Right hindlimb (tissue), 1 donor: ENCODE results near the gene XPNPEP1.
A peak's percentile ranks its signal among the peaks of the same experiment; 100 is the strongest.

ENCODE experiments used
- DNase-seq: peaks from one replicate; pipeline ENCODE4 v3.0.0-alpha.2; 2018

The XPNPEP1 gene

DNA sequence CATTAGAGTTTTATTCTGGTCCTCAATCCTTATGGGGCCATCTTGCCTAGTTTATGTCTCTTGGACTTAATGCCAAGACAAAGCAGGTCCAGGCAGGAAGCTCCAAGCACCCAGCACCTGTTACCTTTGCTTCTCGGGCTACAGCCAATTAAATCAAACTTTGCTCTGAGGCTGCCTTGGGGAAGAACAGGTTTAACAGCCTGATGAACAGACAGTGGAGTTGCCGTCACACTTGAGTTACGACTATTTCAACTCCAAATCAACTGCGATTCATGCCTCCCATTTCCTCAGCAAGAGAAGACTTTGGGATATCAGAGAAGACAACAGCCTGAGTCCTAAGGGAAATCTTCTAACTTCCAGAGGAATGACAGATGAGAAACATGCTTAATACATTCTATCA is 62.2 kb downstream of the XPNPEP1 start:
- no peak for DNase-seq

DNA sequence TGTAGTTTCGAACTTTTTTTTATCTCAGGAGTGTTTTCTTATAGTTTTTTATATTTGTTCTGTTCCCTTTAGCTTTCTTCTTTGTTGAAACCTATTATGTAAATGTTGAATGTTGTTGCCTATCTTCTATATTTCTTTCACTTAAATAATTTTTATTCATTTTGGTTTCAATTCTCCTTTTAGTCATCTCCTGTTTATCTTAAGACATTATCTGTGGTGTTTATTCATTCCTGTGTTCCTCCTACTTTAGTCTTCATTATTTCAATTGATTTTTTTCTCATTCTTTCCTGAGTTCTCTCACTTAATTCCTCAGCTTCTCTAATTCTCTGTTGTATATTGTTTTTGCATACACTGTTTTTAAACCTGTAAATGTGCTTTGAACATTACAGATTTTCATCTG is 64.1 kb downstream of the XPNPEP1 start:
- no peak for DNase-seq

DNA sequence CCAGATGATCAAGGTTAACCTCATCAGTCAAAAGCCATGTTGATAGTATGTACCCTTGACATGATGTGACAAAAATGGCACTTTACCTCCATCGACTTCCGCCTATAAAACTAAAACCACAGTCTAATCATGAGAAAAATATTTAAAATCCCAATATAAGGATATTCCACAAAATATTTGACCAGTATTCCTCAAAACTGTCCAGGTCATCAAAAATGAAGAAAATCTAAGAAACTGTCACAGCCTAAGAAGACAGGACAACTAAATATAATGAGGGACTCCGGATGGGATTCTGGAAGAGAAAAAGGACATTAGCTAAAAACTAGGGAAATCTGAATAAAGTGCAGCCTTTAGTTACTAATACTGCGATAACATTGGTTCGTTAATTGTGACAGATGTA is 67.6 kb downstream of the XPNPEP1 start:
- DNase-seq, result no peak

DNA sequence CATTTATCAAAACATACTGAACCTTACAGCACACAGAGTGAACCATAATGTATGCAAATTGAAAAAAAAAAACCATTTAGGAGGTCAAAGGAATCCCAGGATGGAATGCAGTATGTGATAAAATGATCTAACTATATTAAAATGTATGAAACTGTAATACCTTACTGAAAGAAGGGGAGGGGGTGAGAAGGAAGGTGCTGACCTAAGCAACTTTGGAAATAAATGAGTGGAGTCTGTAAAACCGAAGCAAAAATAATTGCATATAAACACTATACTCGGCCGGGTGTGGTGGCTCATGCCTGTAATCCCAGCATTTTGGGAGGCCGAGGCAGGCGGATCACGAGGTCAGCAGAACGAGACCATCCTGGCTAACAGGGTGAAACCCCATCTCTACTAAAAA is 69.4 kb downstream of the XPNPEP1 start:
- DNase-seq, result no peak

DNA sequence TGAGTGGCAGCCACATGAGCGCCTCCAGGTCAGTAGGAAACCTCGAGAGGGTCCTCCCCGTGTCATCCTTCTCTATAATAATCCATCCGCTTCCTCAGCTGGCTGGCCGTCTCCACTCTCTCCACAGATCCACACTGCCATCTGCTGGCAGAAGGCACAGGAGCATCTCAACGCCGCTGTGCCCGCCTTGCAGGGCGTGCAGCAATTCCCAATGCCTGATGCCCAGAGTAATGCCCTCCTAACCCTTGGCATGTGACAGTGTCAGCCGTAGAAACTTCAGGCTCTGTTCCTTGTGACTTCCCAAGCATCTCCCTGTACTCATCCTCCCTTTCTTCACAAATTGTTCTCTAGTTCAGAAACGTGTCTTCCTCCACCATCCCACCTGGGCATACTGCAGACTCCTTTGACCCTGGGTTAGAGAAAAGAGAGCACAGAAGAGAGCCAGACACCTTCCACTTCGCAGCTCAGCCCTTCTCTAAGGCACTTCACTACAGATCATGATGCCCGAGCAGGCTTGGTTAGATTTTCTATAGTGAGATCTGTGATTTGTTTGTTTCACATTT is 70.8 kb downstream of the XPNPEP1 start:
- DNase-seq, result peak; percentile 81

DNA sequence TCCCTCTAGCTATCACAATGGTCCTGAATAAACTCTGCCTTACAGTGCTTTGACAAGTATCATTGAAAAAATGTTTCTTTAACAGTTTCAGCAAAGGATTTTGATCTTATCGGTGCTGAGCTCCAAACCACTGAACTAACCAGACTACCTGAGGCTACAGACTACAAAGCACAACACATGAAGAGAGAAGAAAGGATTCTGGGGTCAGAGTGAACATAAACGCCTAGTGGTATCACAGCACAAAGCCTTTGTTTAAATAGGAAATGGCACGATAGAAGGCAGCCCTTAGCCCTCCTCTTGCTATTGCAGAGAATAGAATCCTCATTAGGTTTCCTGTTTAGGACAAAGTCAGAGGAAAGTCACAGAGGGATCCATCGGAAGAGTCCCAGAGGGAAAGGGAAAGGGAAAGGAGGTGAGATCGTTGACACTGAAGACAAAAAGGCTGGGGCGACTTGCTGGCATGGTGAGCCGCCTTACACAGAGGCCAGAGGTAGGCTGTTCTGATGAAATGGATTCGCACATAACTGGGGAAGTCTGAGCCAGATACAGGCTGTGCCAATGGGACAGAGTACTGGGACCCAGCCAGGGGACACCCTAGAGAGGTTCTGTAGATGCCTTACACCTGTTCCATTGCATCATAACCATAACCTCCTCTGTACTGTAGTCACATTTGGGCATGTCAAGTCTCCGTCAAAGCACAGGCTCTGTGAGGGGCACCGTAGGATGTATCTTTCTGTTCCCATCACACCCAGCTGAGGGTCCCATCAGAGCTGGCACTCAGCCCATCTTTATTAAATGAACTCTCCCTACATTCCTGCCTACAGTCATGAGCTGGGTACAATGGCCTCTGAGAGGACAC is 71.5 kb downstream of the XPNPEP1 start:
- no peak for DNase-seq

DNA sequence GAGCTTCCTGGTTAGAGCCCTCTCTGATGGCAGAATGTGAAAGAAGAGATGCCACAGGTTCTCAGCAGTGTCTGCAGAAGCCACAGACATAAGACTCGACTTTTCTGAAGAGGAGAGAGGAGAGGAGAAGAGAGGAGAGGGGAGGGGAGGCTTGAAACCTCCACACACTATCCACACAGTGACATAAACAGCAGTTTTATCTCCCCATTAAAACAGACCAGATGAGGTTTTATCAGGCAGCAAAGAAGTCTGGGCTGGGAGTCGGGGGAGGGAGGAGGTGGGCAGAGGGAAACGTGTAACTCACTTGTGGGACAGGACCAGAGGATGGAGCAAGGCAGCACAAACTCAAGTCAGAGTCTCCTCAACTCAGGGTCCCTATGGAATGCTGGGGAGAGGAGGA is 76.5 kb downstream of the XPNPEP1 start:
- no peak for DNase-seq

DNA sequence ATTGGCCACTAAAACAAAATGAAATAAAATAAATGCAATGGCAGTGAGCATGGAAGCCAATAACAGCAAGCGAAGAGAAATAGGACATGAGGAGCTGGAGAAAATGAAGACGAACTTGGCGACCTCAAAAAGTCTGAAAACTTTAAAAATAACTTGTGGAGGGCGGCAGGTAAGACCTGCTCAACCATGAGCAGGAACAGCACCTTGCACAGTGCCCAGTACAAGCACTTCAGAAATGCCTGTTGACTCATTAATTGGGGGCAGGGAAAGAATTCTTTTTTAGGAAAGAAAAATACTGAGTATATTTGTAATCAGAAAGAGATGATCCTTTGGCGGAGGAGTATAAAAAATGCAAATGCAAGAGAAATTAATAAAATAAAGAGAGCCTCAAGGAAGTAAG is 78.0 kb downstream of the XPNPEP1 start:
- no peak for DNase-seq

DNA sequence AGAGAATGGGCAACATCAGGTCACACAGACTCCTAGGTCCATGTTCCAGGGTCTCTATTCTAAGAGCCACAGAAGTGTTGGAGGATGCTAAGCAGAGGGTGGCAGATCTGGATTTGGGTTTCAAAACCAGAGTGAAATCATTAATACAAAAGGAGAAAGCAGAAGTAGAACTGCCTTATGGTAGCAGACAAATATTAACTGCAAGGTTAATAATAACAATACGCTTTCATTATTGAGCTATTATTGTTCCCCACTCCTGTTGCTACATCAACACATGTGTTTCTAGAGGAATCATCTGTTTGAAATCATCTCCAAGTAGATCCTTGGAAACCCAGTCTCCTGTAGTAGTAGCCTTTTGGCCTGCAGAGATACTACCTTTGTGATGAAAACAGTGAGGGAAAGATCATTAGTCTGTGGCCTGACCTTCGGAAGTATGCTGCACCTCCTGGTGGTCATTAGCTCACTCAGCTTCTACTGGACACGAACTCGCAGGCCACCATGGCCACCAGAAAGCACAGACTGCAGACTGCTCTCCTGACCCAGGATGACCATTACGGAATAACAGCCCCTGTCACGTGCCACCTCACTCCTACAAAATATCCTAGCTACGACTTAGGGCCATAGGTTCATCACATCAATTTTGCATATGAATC is 84.6 kb downstream of the XPNPEP1 start:
- no peak for DNase-seq

DNA sequence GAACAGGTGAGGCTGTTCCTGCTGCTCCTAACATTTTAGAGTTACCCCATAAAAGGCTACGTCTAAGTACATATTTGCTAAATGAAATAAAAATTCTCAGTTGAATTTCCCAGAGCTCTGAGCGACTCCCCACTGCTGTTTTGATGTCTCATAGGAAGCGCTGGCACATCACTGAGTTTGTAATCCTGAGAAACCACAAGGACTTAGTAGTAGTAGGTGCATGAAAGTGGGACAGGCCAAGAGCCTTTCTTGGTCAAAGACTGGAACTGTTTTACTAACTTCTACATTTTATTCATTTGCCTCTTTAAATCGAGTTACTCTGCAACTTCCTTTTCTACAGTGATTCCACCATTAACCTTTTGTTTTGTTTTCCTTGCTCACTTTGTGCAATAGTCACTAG is 85.9 kb downstream of the XPNPEP1 start:
- DNase-seq, result no peak

DNA sequence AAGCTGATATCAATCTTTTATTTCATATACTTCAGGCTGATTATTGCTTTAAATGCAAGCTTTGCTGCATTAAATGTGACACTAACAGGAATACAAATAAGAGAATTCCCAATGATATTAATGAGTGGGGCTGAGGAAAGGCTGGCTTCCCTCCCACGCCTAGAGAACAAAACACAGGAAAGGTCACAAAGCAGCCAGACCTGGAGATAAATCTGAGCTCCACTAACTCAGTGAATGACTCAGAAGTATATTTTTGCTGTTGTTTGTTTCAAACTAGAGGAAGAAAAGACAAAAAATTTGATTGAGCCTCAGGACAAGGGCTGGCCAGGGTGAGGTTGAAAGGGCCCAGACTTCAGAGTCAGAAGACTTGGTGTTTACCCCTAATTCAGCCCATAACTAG is 88.1 kb downstream of the XPNPEP1 start:
- no peak for DNase-seq

DNA sequence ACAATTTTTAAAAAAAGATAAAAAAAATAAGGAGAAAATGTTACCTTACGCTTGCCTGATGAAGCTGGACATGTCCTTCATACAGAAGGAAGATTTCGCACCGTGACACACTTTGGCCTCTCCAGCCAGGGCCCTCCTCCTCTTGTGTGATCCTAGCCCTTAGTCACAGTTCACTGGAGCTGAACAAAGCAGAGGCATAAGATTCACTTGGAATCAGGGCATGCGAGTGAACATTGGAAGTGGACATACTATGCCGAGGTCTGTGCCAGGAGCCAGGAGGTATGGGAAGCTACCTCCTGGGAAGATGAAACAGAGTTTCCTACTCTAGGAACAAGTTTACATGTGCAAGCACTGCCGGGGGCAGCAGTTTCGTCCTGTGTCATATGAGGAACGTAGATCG is 91.5 kb downstream of the XPNPEP1 start:
- no peak for DNase-seq

DNA sequence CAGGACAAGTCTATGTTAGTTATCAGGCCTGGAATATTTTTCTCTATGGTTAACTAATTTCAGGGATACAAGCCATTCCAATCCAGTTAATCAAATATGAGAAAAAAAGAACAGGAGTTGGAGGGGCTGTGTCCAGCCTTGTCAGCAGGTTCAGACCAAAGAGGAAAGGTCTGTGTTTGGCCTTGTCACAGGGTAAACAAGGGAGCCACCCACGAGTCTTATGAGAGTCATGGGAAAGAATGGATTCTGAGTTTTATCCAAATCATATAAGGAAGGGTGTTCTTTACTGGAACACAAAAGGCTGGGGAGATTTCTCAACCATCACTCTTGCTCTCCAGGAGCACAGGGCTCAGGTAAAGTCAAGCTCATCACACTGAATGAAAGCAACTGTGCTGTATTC is 99.1 kb downstream of the XPNPEP1 start:
- no peak for DNase-seq

DNA sequence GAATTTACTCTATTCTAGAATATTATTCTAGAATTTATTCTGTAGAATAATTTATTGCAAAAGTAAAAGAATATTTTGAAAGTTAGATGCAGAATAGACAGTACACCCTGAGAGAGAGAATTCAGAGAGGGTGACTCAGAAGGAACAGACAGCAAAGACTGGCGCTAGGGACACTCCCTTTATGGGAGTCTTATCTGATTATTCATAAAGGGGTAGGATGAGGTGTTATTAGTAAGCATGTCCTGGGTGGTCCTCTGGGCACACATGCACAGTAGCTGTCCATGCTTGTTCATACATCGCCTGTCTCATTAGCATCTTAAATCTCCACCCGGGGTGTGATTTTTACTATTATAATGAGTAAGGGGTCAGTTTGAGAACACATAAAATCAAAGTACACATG is 100.1 kb downstream of the XPNPEP1 start:
- no peak for DNase-seq

DNA sequence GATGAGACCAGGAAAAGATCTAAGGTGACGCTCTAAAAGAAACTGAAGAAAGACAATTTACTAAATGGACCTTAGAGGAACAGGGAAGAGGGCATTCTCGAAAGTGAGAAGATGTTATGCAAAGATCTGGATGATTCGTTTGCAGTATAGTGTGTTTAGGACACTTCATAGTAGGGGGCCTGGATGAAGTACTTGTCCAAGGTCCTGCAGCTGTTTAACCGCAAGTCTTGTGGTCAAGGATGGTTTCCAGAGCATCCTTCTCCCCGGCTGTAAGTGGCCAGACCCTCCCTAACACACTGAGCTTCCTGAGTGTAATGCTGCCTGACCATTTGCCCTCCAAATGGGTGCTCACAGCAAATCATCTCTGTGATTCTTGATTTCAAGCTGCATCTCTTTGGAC is 101.6 kb downstream of the XPNPEP1 start:
- DNase-seq, result no peak

DNA sequence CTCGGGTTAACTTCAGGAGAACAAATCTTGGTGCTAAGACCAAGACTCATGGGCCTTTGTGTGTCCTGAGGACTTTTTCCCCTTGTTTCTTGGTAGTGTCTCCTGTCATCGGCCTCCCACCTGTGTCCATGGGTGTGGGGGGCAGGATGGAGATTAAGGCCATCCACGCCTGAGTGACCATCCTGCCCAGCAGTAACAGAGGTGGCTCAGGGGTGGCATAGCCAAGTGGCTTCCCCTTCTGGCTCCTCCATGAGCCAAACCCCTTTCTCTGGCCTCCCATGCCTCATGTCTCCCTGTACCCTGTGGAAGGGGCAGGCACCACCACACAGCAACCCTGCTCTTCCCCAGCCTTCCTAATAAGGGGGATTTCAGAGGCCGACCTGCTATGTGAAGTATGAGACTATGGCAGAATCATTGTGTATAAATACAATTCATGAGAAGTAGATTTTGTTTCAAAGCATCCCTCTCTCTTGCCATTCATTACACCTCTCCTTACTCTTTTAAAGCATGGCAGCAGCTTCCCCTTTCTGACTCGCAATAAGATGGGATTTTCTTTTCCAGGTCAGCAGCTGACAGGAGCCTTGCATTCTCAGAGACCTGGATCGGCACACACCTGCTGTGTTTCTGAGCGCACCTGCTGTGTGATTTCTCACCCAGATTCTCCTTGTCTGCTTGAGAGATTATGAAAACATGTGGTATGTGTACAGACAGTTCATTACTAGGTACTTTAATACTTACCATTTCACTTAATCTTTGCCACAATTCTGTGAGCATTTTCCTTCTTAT is 102.5 kb downstream of the XPNPEP1 start:
- DNase-seq, result no peak

DNA sequence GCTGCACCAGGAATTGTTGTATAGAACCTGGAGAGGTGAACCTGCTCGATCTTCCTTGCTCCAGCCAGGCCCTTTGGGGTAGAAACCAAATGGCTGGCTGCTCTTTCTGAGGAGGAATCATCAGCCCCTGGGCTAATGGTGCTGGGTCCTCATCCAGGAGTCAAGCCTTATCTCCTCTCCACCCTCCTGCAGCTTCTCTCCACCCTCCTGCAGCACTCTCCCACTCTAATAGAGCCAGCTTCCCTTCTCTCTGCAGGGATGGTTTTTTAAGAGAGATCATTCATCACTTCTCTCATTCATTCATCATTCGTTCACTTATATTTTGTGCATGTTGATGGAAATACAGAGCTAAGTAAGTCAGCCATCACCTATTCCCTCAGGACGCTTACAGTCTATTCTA is 103.5 kb downstream of the XPNPEP1 start:
- no peak for DNase-seq
